GM12875 (cell line): ENCODE measurements around the gene SMARCD3.

Source experiments
- H3K4me3 ChIP-seq: one replicate; pipeline ENCODE4 v1.5.1; 2011; ENCODE audit warnings: low read depth, low read length, control low read depth
- TF ChIP-seq, protein P1 (sequence below): IDR thresholded peaks from 2 replicates; pipeline ENCODE4 v1.5.1; 2011; ENCODE audit warnings: low read depth, mild to moderate bottlenecking, control low read depth, inconsistent platforms, low read length, moderate library complexity, borderline replicate concordance; ENCODE audit not compliant: insufficient read depth

Gene SMARCD3

DNA sequence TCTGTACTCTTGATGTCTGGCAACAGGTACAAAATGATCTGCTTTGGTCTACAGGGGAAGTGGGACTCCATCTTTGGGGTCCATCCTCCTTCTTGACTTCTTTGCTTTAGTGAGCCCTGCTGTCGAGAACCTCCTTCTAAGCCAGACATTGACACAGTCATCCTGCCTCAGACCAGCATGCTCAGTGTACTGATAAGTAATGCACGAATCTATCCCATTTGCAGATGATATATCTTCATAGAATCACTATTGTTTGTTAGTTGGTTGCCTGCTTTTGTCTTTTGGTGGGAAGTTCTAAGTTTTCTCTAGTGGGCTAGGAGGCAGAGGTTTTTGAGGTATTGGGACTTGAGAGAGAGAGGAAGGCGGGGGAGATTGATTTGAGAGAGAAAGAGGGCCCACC is 47.1 kb downstream of the SMARCD3 start:
- TF ChIP-seq, protein P1, sequence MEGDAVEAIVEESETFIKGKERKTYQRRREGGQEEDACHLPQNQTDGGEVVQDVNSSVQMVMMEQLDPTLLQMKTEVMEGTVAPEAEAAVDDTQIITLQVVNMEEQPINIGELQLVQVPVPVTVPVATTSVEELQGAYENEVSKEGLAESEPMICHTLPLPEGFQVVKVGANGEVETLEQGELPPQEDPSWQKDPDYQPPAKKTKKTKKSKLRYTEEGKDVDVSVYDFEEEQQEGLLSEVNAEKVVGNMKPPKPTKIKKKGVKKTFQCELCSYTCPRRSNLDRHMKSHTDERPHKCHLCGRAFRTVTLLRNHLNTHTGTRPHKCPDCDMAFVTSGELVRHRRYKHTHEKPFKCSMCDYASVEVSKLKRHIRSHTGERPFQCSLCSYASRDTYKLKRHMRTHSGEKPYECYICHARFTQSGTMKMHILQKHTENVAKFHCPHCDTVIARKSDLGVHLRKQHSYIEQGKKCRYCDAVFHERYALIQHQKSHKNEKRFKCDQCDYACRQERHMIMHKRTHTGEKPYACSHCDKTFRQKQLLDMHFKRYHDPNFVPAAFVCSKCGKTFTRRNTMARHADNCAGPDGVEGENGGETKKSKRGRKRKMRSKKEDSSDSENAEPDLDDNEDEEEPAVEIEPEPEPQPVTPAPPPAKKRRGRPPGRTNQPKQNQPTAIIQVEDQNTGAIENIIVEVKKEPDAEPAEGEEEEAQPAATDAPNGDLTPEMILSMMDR = no peak
- no peak overlapping the region for H3K4me3 ChIP-seq

DNA sequence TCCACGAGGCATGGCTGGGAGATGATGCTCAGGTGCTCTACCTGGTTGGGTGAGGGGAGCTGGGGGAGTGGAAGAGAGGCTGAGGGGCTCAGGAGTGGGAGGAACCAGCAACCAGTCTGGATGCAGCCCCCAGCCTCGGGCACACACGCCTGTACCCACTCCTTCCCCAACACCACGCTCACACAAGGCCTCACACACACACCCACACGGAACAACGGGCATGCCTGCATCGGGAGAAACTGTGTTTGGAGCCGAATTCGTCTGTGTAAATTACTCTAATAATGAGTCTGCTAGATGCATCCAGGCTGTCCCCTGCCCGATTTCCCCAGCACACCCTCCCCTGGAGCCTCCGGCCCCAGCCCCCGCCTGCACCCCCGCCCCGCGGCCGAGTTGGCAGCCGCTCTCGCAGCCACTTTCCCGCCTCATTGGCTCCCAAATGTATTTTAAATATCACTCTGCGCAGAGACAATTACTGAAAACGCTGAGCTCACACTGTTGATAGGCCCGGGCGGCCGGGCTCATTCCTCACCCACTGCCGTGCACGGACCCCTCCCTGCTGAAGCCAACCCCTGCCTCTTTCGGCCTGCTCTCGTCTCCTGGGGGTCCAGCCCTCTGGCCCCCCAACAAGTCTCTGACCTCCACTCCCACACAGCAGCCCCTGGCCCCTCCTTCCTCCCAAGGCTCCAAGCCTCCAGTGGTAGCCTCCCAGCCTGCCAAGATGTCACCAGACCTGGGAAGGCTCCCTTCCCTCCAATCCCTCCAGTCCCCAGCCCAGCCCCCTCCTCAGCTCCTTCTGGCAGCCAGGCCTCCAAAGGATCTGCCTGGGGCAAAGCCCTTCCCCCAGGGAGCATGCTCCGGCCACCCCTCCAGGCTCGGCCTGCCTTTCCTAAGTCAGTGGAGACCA is 49.3 kb downstream of the SMARCD3 start:
- TF ChIP-seq, protein P1 = no peak
- no peak overlapping the region for H3K4me3 ChIP-seq

DNA sequence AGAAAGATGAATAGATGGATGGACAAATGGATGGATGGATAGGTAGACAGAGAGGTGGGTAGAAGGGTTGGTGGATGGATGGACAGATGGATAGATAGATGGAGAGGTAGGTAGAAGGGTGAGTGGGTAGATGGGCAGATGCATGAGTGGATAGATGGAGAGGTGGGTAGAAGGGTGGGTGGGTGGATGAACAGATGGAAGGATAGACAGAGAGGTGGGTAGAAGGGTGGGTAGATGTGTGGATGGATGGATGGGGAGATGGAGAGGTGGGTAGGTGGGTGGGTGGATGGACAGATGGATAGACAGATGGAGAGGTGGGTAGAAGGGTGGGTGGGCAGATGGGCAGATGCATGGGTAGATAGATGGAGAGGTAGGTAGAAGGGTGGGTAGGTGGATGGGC is 50.6 kb downstream of the SMARCD3 start:
- no peak overlapping the region for H3K4me3 ChIP-seq
- TF ChIP-seq, protein P1 = no peak

DNA sequence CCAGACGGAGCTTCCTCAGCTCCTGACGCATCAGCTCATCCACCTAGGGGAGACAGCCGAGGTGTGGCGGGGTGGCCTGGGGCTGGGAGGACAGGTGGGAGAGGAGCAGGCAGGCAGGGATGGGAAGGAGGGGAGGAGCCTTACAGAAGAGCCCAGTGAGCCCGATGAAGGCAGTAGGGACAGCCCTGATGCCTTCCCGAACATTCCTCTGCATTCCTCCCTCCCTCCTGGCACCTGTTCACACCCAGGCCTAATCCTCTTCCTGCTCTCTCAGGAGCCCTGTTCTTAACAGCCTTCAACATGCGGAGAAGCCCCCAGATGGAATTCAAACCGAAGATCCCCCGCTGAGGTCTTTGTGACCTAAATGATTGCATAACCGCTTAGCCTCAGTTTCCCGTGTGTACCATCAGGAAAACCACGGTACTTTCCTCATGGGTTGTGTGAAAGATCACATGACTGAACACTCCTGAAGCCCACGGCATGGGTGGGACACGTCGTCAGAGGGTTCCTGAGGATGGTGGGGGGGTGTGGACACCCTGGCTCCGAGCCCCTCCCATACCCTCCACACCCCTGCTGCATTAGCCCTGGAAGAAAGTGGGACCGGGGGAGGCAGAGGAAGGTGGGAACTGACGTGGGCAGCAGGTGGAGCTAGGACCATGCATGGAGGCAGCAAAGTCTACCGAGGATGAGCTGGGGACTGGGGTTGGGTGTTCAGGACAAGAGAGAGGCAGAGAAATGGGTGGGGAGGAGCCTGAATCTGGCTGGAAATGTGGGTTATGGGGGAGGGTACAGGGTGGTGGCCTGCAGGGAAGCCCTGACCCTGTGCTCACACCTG is 52.7 kb downstream of the SMARCD3 start:
- no peak overlapping the region for H3K4me3 ChIP-seq
- TF ChIP-seq, protein P1 = no peak

DNA sequence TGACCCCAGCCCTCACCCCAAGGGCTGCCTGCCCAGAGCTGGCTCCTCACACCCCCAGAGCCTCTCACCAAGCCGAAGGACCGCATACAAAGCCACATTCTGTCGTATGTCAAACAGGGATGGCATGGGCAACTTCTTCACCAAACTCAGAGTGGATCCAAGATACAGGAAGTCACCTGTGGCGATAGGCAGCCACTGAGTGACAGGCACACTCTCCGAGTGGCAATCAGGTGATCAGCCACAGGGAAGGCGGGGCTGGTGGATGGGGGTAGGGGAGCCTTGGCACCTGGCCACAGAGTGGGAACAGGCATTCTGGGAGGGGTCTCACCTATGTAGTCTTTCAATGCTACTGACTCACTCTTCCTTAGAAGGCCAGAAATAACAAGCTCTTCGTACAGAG is 54.3 kb downstream of the SMARCD3 start:
- H3K4me3 ChIP-seq = no peak overlapping the region
- TF ChIP-seq, protein P1 = no peak

DNA sequence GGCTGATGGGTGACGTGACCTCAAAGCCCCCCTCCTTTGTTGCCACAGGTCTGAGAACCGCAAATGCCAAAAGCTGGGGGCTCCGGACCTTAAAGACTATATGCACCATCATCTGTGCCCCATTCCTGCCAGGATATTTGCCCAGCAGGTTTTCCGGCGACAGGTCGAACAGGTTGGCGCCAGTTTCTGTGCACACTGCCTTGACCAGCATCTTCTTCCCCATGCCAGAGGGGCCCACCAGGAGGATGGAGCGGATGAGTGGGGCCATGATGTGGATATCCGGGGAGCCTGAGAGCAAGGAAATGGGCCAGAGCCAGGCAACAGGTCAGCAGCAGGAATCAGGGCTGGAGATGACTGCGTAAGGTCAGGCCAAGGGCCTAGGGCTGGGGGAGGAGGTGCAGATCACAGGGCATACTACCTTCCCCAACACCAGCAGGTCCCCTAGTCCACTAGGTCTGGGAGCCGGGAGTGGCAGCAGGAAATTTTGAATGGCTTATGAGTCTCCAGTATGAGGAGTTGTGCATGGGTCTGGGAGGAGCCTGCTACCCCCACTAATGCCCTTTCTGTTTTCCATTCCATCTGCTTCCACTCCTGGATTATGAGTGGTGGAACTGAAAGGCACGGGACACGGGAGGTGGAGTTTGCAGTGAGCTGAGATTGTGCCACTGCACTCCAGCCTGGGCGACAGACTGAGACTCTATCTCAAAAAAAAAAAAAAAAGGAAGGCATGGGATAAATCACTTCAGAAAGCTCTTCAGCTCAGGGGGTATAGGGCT is 55.1 kb downstream of the SMARCD3 start:
- TF ChIP-seq, protein P1 = no peak

More for the DNA sequence above, 55.1 kb downstream of the SMARCD3 start:
- no peak overlapping the region for H3K4me3 ChIP-seq
